WERI-Rb-1 (cell line): ENCODE measurements around the gene RHOT1.
A peak's percentile ranks its signal among the peaks of the same experiment; 100 is the strongest.
"Not testable (repeated sequence)": the region's sequence is repeated elsewhere in the genome, so short reads cannot be mapped to it uniquely, and the experiment has no call there.

Experiments
- DNase-seq: peaks from one replicate; pipeline ENCODE4 v3.0.0-alpha.2; 2020
- H3K27ac ChIP-seq: fragments of 250-450 bp; sonication (Bioruptor Pico); 2 replicates; pipeline ENCODE4 v1.5.1; 2020; ENCODE audit warnings: mild to moderate bottlenecking, moderate library complexity
- H3K27me3 ChIP-seq: fragments of 250-450 bp; sonication (Bioruptor Pico); 2 replicates; pipeline ENCODE4 v1.5.1; 2021; ENCODE audit warnings: mild to moderate bottlenecking, low read depth, moderate library complexity; ENCODE audit not compliant: insufficient read depth, severe bottlenecking
- H3K36me3 ChIP-seq: fragments of 250-450 bp; sonication (Bioruptor Pico); 2 replicates; pipeline ENCODE4 v1.5.1; 2020; ENCODE audit warnings: mild to moderate bottlenecking, moderate library complexity
- H3K4me3 ChIP-seq: 2 replicates; pipeline ENCODE4 v1.5.1; 2011; ENCODE audit warnings: low read depth, mild to moderate bottlenecking, control low read depth, low read length
- H3K9me3 ChIP-seq: fragments of 250-450 bp; sonication (Bioruptor Pico); 2 replicates; pipeline ENCODE4 v1.5.1; 2021; ENCODE audit warnings: mild to moderate bottlenecking, moderate library complexity; ENCODE audit not compliant: severe bottlenecking
- CTCF ChIP-seq: IDR thresholded peaks from 2 replicates; pipeline ENCODE4 v1.5.1; 2011; ENCODE audit warnings: low read depth, mild to moderate bottlenecking, control low read depth, inconsistent platforms, low read length

RHOT1 gene

GRCh38 chr17:32159586-32160438 is 17.5 kb downstream of the RHOT1 start:
- no peak for TF ChIP-seq CTCF

GRCh38 chr17:32160526-32160925 is 18.2 kb downstream of the RHOT1 start:
- H3K36me3 ChIP-seq: peaks cover 55% of the 10 kb centered on the region
- no peak overlapping the region for H3K27ac ChIP-seq
- no peaks in the 10 kb centered on the region for H3K27me3 ChIP-seq
- H3K9me3 ChIP-seq: no peaks in the 10 kb centered on the region
- no peak overlapping the region for H3K4me3 ChIP-seq
- no peak for DNase-seq
- no peak for TF ChIP-seq CTCF

More at GRCh38 chr17:32159586-32160438, 17.5 kb downstream of the RHOT1 start:
- no peak overlapping the region for H3K4me3 ChIP-seq
- H3K27me3 ChIP-seq: no peaks in the 10 kb centered on the region
- H3K9me3 ChIP-seq: no peaks in the 10 kb centered on the region
- no peak for DNase-seq
- H3K27ac ChIP-seq: no peak overlapping the region; the same call in 1 of the 2 replicates
- peaks cover 59% of the 10 kb centered on the region for H3K36me3 ChIP-seq

GRCh38 chr17:32161029-32161428 is 18.7 kb downstream of the RHOT1 start:
- H3K9me3 ChIP-seq: no peaks in the 10 kb centered on the region
- H3K36me3 ChIP-seq: peaks cover 53% of the 10 kb centered on the region
- no peak overlapping the region for H3K27ac ChIP-seq
- no peak for TF ChIP-seq CTCF
- no peaks in the 10 kb centered on the region for H3K27me3 ChIP-seq
- no peak overlapping the region for H3K4me3 ChIP-seq
- DNase-seq: no peak

- Histone ChIP-seq H3K4me3 (no peak overlapping the region), H3K9me3 (peaks cover 5% of the 10 kb centered on the region), H3K27ac (no peak overlapping the region), H3K27me3 (no peaks in the 10 kb centered on the region), H3K36me3 (peaks cover 55% of the 10 kb centered on the region)
- DNase-seq: no peak
- no peak for TF ChIP-seq CTCF
Measured at GRCh38 chr17:32161506-32162365, 19.4 kb downstream of the RHOT1 start.

- no peak for TF ChIP-seq CTCF
- H3K9me3 ChIP-seq: peaks cover 16% of the 10 kb centered on the region
- peak overlapping the region; percentile 59 for H3K27ac ChIP-seq
- H3K36me3 ChIP-seq: peaks cover 60% of the 10 kb centered on the region
- no peak overlapping the region for H3K4me3 ChIP-seq
- no peak for DNase-seq
- no peaks in the 10 kb centered on the region for H3K27me3 ChIP-seq
Measured at GRCh38 chr17:32174889-32175288, 32.6 kb downstream of the RHOT1 start.

- Histone ChIP-seq H3K36me3 (peaks cover 76% of the 10 kb centered on the region), H3K9me3 (peaks cover 20% of the 10 kb centered on the region)
- not testable (repeated sequence) for H3K27me3 ChIP-seq, H3K4me3 ChIP-seq, H3K27ac ChIP-seq, DNase-seq
Measured at GRCh38 chr17:32178679-32179078, 36.4 kb downstream of the RHOT1 start.

- not testable (repeated sequence) for DNase-seq, H3K27me3 ChIP-seq, H3K4me3 ChIP-seq, H3K27ac ChIP-seq
- Histone ChIP-seq H3K9me3 (peaks cover 20% of the 10 kb centered on the region), H3K36me3 (peaks cover 74% of the 10 kb centered on the region)
Measured at GRCh38 chr17:32179103-32179502, 36.8 kb downstream of the RHOT1 start.

- not testable (repeated sequence) for H3K4me3 ChIP-seq, H3K27ac ChIP-seq, H3K27me3 ChIP-seq, DNase-seq
- H3K36me3 ChIP-seq: peaks cover 71% of the 10 kb centered on the region
- peaks cover 20% of the 10 kb centered on the region for H3K9me3 ChIP-seq
Measured at GRCh38 chr17:32179526-32179925, 37.2 kb downstream of the RHOT1 start.

- DNase-seq, H3K4me3 ChIP-seq, H3K27me3 ChIP-seq: not testable (repeated sequence)
- Histone ChIP-seq H3K9me3 (peaks cover 20% of the 10 kb centered on the region), H3K27ac (peak overlapping the region; percentile 83), H3K36me3 (peaks cover 68% of the 10 kb centered on the region)
Measured at GRCh38 chr17:32180262-32180661, 38.0 kb downstream of the RHOT1 start.
